Karpas-422 (cell line): Measurements from ENCODE around the gene TARS2. TPM values are rescaled to one million over a fixed set of nuclear protein-coding genes. Genes with fewer than 3 reads are reported as not detected.

ENCODE experiments used
- DNase-seq: peaks from one replicate; pipeline ENCODE4 v3.0.0-alpha.2; 2015
- H2AFZ ChIP-seq: fragments of 200-600 bp; sonication (generic); 2 replicates; pipeline ENCODE4 v1.6.1; 2014; ENCODE audit warnings: antibody characterized with exemption, low read length, mixed read lengths
- H3K27ac ChIP-seq: fragments of 200-600 bp; sonication (generic); 2 replicates; pipeline ENCODE4 v1.5.1; 2014; ENCODE audit warnings: mild to moderate bottlenecking, low read length, moderate library complexity
- H3K27me3 ChIP-seq: fragments of 200-600 bp; sonication (generic); 2 replicates; pipeline ENCODE4 v1.6.1; 2014; ENCODE audit warnings: low read length, mixed read lengths
- H3K36me3 ChIP-seq: fragments of 200-600 bp; sonication (generic); 2 replicates; pipeline ENCODE4 v1.6.1; 2014; ENCODE audit warnings: low read length, mixed read lengths; ENCODE audit not compliant: insufficient read depth
- H3K4me1 ChIP-seq: fragments of 200-600 bp; sonication (generic); 2 replicates; pipeline ENCODE4 v1.6.1; 2014; ENCODE audit warnings: mild to moderate bottlenecking, low read length, mixed read lengths
- H3K4me2 ChIP-seq: fragments of 200-600 bp; sonication (generic); 2 replicates; pipeline ENCODE4 v1.6.1; 2014; ENCODE audit warnings: low read length, low read depth, mild to moderate bottlenecking; ENCODE audit not compliant: poor library complexity, severe bottlenecking
- H3K4me3 ChIP-seq: fragments of 200-600 bp; sonication (generic); 2 replicates; pipeline ENCODE4 v1.5.1; 2014; ENCODE audit warnings: mild to moderate bottlenecking, antibody characterized with exemption, low read length, mixed read lengths
- H3K79me2 ChIP-seq: fragments of 200-600 bp; sonication (generic); 2 replicates; pipeline ENCODE4 v1.6.1; 2014; ENCODE audit warnings: mild to moderate bottlenecking, low read length, mixed read lengths
- H3K9ac ChIP-seq: fragments of 200-600 bp; sonication (generic); 2 replicates; pipeline ENCODE4 v1.6.0; 2014; ENCODE audit warnings: low read length
- H3K9me2 ChIP-seq: fragments of 200-600 bp; sonication (generic), shearing (Covaris generic); replicated peaks from 2 replicates; pipeline ENCODE4 v1.6.0; 2014; ENCODE audit warnings: mild to moderate bottlenecking, low read length, moderate library complexity; ENCODE audit not compliant: insufficient read depth
- H3K9me3 ChIP-seq: fragments of 300-700, 200-600 bp; sonication (generic); 2 replicates; pipeline ENCODE4 v1.6.1; 2014; ENCODE audit warnings: low read length, mixed read lengths
- H4K20me1 ChIP-seq: fragments of 200-600 bp; sonication (generic); 2 replicates; pipeline ENCODE4 v1.6.1; 2014; ENCODE audit warnings: mild to moderate bottlenecking, antibody characterized with exemption, low read length, low read depth; ENCODE audit not compliant: insufficient read depth
- total RNA-seq: library from RNA; depleted of rRNA; stranded (reverse); fragments of >200 nt; shearing (Covaris generic); gene quantifications from 2 replicates; pipeline ENCODE4 v1.2.3, GENCODE V29; 2014; ENCODE audit warnings: low replicate concordance

TARS2 gene
- total RNA-seq, 1 experiment from 2014 or later = 38.3 TPM

DNA sequence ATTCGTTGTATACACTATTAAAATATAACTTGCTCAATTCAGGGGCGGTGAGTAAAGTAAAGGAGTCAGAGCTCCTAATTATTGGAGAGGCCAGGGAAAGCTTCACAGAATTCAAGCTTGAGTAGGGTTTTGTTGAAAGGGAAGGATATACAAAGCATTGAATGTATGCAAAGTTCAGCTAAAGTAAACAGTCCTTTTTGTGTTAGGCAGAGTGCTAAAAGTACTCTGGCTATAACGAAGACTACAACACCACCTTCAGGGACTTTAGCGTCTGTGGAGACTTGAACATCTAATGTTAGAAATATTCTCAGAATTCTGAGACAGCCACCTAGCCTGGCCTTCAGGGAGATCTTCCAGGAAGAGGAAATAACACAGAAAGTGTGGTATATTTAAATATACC lies 29.4 kb downstream of the TARS2 start:
- Histone ChIP-seq H4K20me1 (no peaks in the 10 kb centered on the region), H3K27ac (no peak overlapping the region), H3K9me3 (no peaks in the 10 kb centered on the region), H2AFZ (no peak overlapping the region), H3K4me1 (peaks cover 30% of the 10 kb centered on the region), H3K9me2 (no peaks in the 10 kb centered on the region), H3K4me3 (peak overlapping the region; percentile 67), H3K36me3 (no peaks in the 10 kb centered on the region), H3K4me2 (peak overlapping the region; percentile 76), H3K9ac (peak overlapping the region; percentile 65), H3K27me3 (no peaks in the 10 kb centered on the region), H3K79me2 (no peaks in the 10 kb centered on the region)
- DNase-seq = peak; percentile 75

DNA sequence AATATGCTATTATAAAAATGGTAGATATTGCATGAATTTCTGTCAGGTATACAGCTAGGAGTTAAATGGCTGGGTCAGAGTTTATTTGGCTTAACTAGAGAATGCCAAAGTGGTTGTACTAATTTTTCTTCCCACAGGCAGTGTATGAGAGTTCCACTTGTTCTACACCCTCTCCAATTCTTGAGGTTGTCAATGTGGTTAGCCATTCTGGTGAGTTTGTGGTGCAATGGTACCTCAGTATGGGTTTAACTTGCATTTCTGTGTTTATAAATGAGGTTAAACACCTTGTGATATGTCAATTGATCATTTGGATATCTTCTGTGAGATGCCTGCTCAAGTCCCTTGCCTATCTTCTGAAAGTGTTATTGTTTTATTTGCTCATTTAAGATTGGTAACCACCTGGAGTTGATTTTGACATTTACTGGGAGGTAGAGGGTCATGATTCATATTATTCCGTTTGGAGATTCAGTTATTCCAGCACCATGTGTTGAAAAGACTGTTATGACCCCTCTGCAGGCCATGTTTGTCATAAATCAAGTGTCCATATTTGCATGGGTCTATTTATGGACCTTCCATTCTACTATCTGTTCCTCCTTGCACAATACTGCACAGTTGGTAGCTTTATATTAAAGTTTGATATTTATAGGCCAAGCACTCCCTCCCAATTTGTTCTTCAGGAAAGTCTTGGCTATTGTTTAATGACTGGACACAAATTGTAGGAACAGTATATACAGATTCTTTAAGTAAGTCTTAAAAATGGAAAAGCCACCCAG lies 34.2 kb downstream of the TARS2 start:
- no peaks in the 10 kb centered on the region for H3K9me3 ChIP-seq
- H3K9me2 ChIP-seq = no peaks in the 10 kb centered on the region
- H3K4me3 ChIP-seq = no peak overlapping the region
- H3K79me2 ChIP-seq = no peaks in the 10 kb centered on the region
- no peak overlapping the region for H2AFZ ChIP-seq
- no peaks in the 10 kb centered on the region for H3K27me3 ChIP-seq
- H3K4me1 ChIP-seq = peaks cover 32% of the 10 kb centered on the region
- H3K36me3 ChIP-seq = no peaks in the 10 kb centered on the region
- no peak overlapping the region for H3K9ac ChIP-seq
- H3K27ac ChIP-seq = no peak overlapping the region
- H3K4me2 ChIP-seq = peak overlapping the region; percentile 31
- DNase-seq = peak; percentile 56
- no peaks in the 10 kb centered on the region for H4K20me1 ChIP-seq

DNA sequence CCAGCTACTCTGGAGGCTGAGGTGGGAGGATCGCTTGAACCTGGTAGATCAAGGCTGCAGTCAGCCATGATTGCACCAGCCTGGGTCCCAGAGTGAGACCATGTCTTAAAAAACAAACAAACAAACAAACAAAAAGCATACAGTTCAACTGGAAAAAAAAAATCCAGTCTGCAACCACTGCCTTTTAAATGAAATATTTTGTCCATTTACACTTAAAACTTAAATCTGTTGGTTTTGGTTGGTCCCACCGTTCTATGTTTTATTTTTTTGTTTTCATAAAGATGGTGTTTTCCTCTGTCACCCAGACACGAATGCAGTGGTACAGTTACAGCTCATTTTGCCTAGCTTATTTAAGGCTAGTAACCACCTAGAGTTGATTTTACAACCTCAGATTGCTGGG lies 38.1 kb downstream of the TARS2 start:
- Histone ChIP-seq H2AFZ (no peak overlapping the region), H4K20me1 (no peaks in the 10 kb centered on the region), H3K9me2 (no peaks in the 10 kb centered on the region), H3K4me3 (no peak overlapping the region), H3K9me3 (no peaks in the 10 kb centered on the region), H3K27ac (no peak overlapping the region), H3K4me1 (peaks cover 23% of the 10 kb centered on the region), H3K4me2 (no peak overlapping the region), H3K79me2 (no peaks in the 10 kb centered on the region), H3K27me3 (no peaks in the 10 kb centered on the region), H3K9ac (no peak overlapping the region), H3K36me3 (no peaks in the 10 kb centered on the region)
- no peak for DNase-seq

DNA sequence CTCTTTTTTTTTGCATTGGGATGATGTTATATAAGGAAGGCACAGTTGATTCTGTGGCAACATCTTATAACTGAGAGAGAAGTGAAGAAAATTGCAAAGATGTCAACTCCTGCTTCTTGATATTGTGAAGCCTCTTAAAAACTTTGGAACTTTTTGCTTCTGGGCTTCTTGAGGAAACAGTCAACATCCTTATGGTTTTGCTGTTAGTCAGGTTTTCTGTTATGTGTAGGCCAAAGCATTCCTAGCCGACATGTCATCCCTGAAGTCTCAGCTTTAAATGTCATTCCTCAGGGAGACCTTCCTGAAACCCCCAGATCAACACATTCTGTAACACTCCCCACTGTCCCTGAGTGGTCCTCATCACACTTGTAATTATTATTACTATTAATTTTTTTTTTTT lies 41.0 kb downstream of the TARS2 start:
- H3K27ac ChIP-seq = no peak overlapping the region
- no peaks in the 10 kb centered on the region for H4K20me1 ChIP-seq
- no peaks in the 10 kb centered on the region for H3K27me3 ChIP-seq
- H3K36me3 ChIP-seq = no peaks in the 10 kb centered on the region
- no peak for DNase-seq
- H3K79me2 ChIP-seq = no peaks in the 10 kb centered on the region
- no peaks in the 10 kb centered on the region for H3K9me3 ChIP-seq
- H3K9me2 ChIP-seq = no peaks in the 10 kb centered on the region
- H3K4me3 ChIP-seq = no peak overlapping the region
- H3K4me1 ChIP-seq = peaks cover 23% of the 10 kb centered on the region
- no peak overlapping the region for H3K9ac ChIP-seq
- H3K4me2 ChIP-seq = no peak overlapping the region
- no peak overlapping the region for H2AFZ ChIP-seq

DNA sequence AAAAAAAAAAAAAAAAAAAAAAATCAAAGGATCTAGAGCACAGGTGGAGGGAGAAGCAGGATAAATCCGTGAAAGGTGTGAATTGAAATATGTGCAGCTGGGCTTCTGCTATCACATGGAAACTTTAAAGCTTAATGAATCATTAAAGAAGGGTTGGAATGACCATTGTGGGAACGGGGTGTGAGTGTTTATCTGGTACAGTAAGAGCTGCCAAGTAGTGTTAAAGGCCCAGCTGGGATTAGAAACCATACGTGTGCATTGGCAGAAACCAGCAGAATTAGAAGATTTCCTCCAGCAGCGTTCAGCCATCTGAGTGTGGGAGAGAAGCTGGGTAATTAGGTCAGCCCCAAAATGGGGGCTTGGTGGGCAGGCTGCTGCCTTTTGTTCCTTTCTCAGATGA lies 41.8 kb downstream of the TARS2 start:
- no peak overlapping the region for H3K27ac ChIP-seq
- H4K20me1 ChIP-seq = no peaks in the 10 kb centered on the region
- H3K9me2 ChIP-seq = no peaks in the 10 kb centered on the region
- DNase-seq = no peak
- H2AFZ ChIP-seq = no peak overlapping the region
- H3K27me3 ChIP-seq = no peaks in the 10 kb centered on the region
- peaks cover 26% of the 10 kb centered on the region for H3K4me1 ChIP-seq
- no peaks in the 10 kb centered on the region for H3K9me3 ChIP-seq
- no peak overlapping the region for H3K4me2 ChIP-seq
- H3K4me3 ChIP-seq = no peak overlapping the region
- no peak overlapping the region for H3K9ac ChIP-seq
- H3K79me2 ChIP-seq = no peaks in the 10 kb centered on the region
- no peaks in the 10 kb centered on the region for H3K36me3 ChIP-seq

DNA sequence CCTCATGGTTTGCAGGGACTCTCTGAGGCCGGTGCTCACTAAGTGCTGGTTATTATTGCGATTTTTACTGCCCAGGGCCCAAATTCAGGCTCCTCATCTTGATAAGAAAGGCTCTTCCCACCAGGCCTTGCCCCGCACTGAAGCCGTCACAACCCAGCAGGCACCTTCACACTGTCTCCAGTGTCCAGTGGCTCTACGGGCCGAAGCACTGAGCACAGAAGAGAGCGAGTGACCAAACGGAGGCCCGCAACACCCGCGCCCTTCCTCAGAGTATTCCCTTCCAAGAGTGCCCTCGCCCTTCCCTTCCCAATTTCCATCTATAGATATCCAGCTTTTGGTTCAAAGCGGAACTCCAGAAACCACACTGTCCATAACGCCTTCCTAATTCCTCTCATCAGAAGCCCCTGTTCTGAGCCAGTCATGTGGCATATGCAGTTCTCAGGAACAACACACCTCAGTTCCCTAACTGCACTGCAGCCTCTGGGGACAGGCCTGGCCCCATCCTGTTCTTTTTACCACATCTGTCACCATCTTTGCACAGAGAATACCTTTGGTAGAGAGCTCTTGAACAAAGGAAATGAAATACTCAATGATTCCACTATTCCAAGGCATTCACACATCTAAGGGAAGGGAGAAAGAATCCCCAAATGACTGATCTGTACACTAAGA lies 43.4 kb downstream of the TARS2 start:
- peaks cover 30% of the 10 kb centered on the region for H3K4me1 ChIP-seq
- H3K9ac ChIP-seq = no peak overlapping the region; the same call in 1 of the 2 replicates
- no peaks in the 10 kb centered on the region for H3K9me3 ChIP-seq
- no peak overlapping the region for H2AFZ ChIP-seq
- H3K27me3 ChIP-seq = no peaks in the 10 kb centered on the region
- H3K27ac ChIP-seq = no peak overlapping the region
- no peaks in the 10 kb centered on the region for H3K79me2 ChIP-seq
- H3K36me3 ChIP-seq = no peaks in the 10 kb centered on the region
- DNase-seq = no peak
- H3K4me2 ChIP-seq = peak overlapping the region; percentile 36
- no peaks in the 10 kb centered on the region for H3K9me2 ChIP-seq
- no peak overlapping the region for H3K4me3 ChIP-seq
- no peaks in the 10 kb centered on the region for H4K20me1 ChIP-seq

DNA sequence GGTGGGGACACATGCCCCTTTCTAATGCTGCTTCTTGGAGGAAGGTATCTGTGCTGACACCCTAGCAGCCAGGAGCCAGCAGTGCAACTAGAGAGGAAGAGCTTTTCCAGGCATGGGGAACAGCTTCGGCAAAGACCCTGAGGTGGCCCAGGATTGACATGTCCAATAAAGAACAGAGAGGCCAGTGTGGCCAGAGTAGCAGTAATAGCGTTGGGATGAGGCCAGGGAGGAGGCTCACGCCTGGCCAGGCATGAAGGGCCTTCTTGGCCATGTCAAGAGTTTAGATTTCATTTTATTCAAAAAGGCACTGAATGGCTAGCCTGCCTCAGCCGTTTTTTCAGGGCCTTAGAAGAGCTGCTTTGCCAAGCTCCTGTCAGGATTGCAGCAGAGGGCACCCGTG lies 45.6 kb downstream of the TARS2 start:
- peak overlapping the region; percentile 10 for H3K4me2 ChIP-seq
- H3K27me3 ChIP-seq = no peaks in the 10 kb centered on the region
- no peaks in the 10 kb centered on the region for H3K9me2 ChIP-seq
- H3K9ac ChIP-seq = no peak overlapping the region
- DNase-seq = no peak
- no peaks in the 10 kb centered on the region for H4K20me1 ChIP-seq
- H3K4me1 ChIP-seq = peaks cover 30% of the 10 kb centered on the region
- H3K79me2 ChIP-seq = no peaks in the 10 kb centered on the region
- no peak overlapping the region for H2AFZ ChIP-seq
- no peaks in the 10 kb centered on the region for H3K36me3 ChIP-seq
- no peak overlapping the region for H3K27ac ChIP-seq
- no peak overlapping the region for H3K4me3 ChIP-seq
- no peaks in the 10 kb centered on the region for H3K9me3 ChIP-seq

DNA sequence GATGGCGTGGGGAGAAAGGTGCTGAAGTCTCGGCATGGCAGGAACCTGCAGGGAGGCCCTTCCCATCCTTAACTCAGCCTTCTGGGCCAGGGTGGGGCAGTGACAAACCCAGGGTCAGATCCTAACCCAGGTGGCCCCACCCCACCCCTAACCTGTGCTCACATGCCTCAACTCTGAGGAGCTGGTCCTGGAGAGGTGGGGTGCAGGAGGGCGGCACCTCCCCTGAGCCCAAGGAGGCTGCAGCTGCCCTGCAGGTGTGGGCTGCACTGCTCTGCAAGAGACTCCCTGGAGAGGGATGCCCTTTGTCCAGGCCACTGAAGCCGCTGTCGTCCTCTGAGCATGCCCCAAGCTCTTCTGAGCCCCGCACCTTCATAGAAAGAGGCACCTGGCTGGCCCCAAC lies 46.8 kb downstream of the TARS2 start:
- Histone ChIP-seq H3K9ac (no peak overlapping the region), H3K27ac (no peak overlapping the region), H3K9me2 (no peaks in the 10 kb centered on the region), H3K79me2 (no peaks in the 10 kb centered on the region), H3K4me2 (no peak overlapping the region), H3K36me3 (no peaks in the 10 kb centered on the region), H3K4me1 (peaks cover 30% of the 10 kb centered on the region), H3K27me3 (no peaks in the 10 kb centered on the region), H3K4me3 (no peak overlapping the region), H2AFZ (no peak overlapping the region), H4K20me1 (no peaks in the 10 kb centered on the region), H3K9me3 (no peaks in the 10 kb centered on the region)
- DNase-seq = no peak
